ENCODE data around the gene XPNPEP1.

Gene XPNPEP1

DNA sequence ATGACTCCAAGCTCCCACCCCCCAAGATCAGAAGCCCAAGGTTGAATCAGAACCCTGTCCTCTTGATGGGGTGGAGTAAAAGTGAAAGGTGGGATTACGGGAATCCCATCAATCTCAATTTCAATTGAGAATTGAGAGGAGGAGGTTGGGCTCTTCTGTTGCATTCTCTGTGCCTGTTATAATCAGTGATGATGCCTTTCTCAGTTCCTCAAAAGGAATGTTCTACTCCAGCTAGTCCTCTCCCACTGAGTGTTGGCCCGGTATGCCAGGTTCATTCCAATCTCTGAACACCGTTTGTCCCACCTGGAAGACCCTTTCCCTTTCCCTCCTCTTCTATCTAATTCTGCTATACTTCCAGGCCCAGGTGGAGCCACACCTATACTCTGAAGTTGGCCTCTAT is 17.2 kb upstream of the XPNPEP1 start:
- Histone ChIP-seq H2BK120ac (ENCODE audit: low read depth, low read length) (no peak overlapping the region), H3K27ac (replicated peaks; ENCODE audit: low read length) (no peak overlapping the region), H2BK12ac (ENCODE audit: low read length) (no peak overlapping the region), H3K79me1 (ENCODE audit: low read depth, low read length) (no peaks in the 10 kb centered on the region), H3K4me2 (ENCODE audit: insufficient read depth, low read length, poor library complexity, severe bottlenecking) (no peak overlapping the region), H2AFZ (ENCODE audit: low read length) (no peak overlapping the region), H2BK15ac (ENCODE audit: low read length) (no peak overlapping the region), H3K4ac (ENCODE audit: low read length) (no peak overlapping the region), H3K9me3 (replicated peaks in 1 of 2; ENCODE audit: control insufficient read depth in 2 of 2, insufficient read depth in 1 of 2, low read depth in 1 of 2, low read length in 2 of 2) (no peaks in the 10 kb centered on the region), H2BK5ac (ENCODE audit: low read length) (no peak overlapping the region), H3K4me3 (ENCODE audit: low read length in 2 of 2) (no peak overlapping the region), H3K18ac (ENCODE audit: low read length) (no peak overlapping the region), H2AK5ac (ENCODE audit: low read depth, low read length) (no peak overlapping the region), H3K9ac (ENCODE audit: low read depth, low read length, poor library complexity) (no peak overlapping the region), H3K4me1 (ENCODE audit: control insufficient read depth in 2 of 2, insufficient read depth in 1 of 2, low read depth in 1 of 2, low read length in 2 of 2) (peaks cover 5 to 6% of the 10 kb centered on the region in 2 donors), H4K91ac (ENCODE audit: low read depth, low read length, poor library complexity) (no peak overlapping the region), H3K27me3 (ENCODE audit: control insufficient read depth in 3 of 3, insufficient read depth in 3 of 3, low read depth in 1 of 3, low read length in 3 of 3) (no peaks in the 10 kb centered on the region), H4K8ac (ENCODE audit: low read depth, low read length) (no peak overlapping the region), H3K36me3 (replicated peaks in 1 of 2; ENCODE audit: control insufficient read depth in 2 of 2, insufficient read depth in 2 of 2, low read length in 2 of 2) (no peaks in the 10 kb centered on the region), H3K14ac (ENCODE audit: low read length) (no peak overlapping the region), H3K23ac (ENCODE audit: low read depth, low read length, poor library complexity) (no peak overlapping the region)
- DNase-seq (ENCODE audit: low spot score): no peak
- no CpG with 5 or more reads among the region's 3 CpGs for WGBS, 2 donors (ENCODE audit: extremely low coverage in 2 of 2, insufficient read length in 2 of 2, insufficient replicate concordance in 1 of 2)

DNA sequence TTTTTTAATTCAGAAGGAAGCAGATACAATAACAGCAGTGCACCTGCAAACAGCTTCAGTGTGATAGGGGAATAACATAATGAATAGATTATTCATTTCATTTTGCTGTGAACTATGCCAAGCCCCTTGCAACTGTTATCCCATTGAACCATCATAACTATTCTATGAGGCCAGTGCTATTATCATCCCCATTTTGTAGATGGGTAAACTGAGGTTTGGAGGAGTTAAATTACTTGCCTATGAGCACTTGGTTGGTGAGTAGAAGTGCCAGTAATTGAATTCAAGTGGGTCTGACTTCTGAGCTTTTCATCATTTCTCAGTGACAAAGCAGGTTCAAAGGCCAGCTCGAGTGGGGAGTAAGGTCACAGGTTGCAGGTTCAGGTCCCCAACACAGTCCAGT is 16.8 kb upstream of the XPNPEP1 start:
- no peak overlapping the region for H3K23ac ChIP-seq (ENCODE audit: low read depth, low read length, poor library complexity)
- H4K8ac ChIP-seq (ENCODE audit: low read depth, low read length): no peak overlapping the region
- H3K9me3 ChIP-seq (replicated peaks in 1 of 2; ENCODE audit: control insufficient read depth in 2 of 2, insufficient read depth in 1 of 2, low read depth in 1 of 2, low read length in 2 of 2): no peaks in the 10 kb centered on the region
- no peak for DNase-seq (ENCODE audit: low spot score)
- H3K27ac ChIP-seq (replicated peaks; ENCODE audit: low read length): no peak overlapping the region
- H3K18ac ChIP-seq (ENCODE audit: low read length): no peak overlapping the region
- H3K36me3 ChIP-seq (replicated peaks in 1 of 2; ENCODE audit: control insufficient read depth in 2 of 2, insufficient read depth in 2 of 2, low read length in 2 of 2): no peaks in the 10 kb centered on the region
- no peak overlapping the region for H3K14ac ChIP-seq (ENCODE audit: low read length)
- H3K27me3 ChIP-seq (ENCODE audit: control insufficient read depth in 3 of 3, insufficient read depth in 3 of 3, low read depth in 1 of 3, low read length in 3 of 3): no peaks in the 10 kb centered on the region
- H2AK5ac ChIP-seq (ENCODE audit: low read depth, low read length): no peak overlapping the region
- no peak overlapping the region for H2AFZ ChIP-seq (ENCODE audit: low read length)
- H3K4me1 ChIP-seq (ENCODE audit: control insufficient read depth in 2 of 2, insufficient read depth in 1 of 2, low read depth in 1 of 2, low read length in 2 of 2): peaks cover 7 to 8% of the 10 kb centered on the region in 2 donors
- H3K4ac ChIP-seq (ENCODE audit: low read length): no peak overlapping the region
- no CpG with 5 or more reads among the region's 1 CpG for WGBS, 2 donors (ENCODE audit: extremely low coverage in 2 of 2, insufficient read length in 2 of 2, insufficient replicate concordance in 1 of 2)
- no peak overlapping the region for H4K91ac ChIP-seq (ENCODE audit: low read depth, low read length, poor library complexity)
- H2BK12ac ChIP-seq (ENCODE audit: low read length): no peak overlapping the region
- H3K9ac ChIP-seq (ENCODE audit: low read depth, low read length, poor library complexity): no peak overlapping the region
- no peak overlapping the region for H2BK120ac ChIP-seq (ENCODE audit: low read depth, low read length)
- no peak overlapping the region for H2BK15ac ChIP-seq (ENCODE audit: low read length)
- no peak overlapping the region for H3K4me3 ChIP-seq (ENCODE audit: low read length in 2 of 2)
- no peak overlapping the region for H3K4me2 ChIP-seq (ENCODE audit: insufficient read depth, low read length, poor library complexity, severe bottlenecking)
- no peaks in the 10 kb centered on the region for H3K79me1 ChIP-seq (ENCODE audit: low read depth, low read length)
- H2BK5ac ChIP-seq (ENCODE audit: low read length): no peak overlapping the region

DNA sequence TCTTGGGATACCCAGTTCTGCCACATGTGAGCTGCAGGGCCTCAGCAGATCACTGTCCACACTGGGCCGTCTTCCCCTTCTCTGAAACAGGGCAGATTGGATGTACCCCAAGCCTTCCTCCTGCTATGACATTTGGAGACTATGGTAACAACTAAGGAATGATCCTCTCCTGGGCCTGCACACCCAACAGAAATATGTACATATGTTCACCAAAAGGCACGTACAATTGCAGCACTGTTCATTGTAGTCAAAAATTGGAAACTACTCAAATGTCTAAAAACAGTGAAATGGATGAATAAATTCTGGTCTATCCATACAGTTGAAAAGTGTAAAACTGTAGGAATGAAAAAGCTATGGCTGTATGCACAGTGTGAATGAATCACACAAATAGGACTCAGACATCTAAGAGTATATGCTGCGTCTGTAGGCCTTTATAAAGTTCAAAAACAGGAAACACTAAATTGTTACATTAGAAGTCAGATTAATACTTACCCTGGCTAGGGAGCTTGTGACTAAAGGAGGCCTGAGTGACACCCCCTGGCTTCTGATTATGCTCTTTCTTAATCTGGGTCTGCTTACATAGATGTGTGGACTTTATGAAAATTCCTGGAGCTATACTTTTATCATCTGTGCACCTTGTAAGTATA is 16.1 kb upstream of the XPNPEP1 start:
- no peak overlapping the region for H4K91ac ChIP-seq (ENCODE audit: low read depth, low read length, poor library complexity)
- H3K4me1 ChIP-seq (ENCODE audit: control insufficient read depth in 2 of 2, insufficient read depth in 1 of 2, low read depth in 1 of 2, low read length in 2 of 2): peaks cover 12 to 15% of the 10 kb centered on the region in 2 donors
- no peak overlapping the region for H2BK15ac ChIP-seq (ENCODE audit: low read length)
- peak overlapping the region; percentile 11 for H3K18ac ChIP-seq (ENCODE audit: low read length)
- no peak overlapping the region for H2BK5ac ChIP-seq (ENCODE audit: low read length)
- H3K79me1 ChIP-seq (ENCODE audit: low read depth, low read length): no peaks in the 10 kb centered on the region
- H2BK12ac ChIP-seq (ENCODE audit: low read length): no peak overlapping the region
- no peak overlapping the region for H4K8ac ChIP-seq (ENCODE audit: low read depth, low read length)
- no peaks in the 10 kb centered on the region for H3K36me3 ChIP-seq (replicated peaks in 1 of 2; ENCODE audit: control insufficient read depth in 2 of 2, insufficient read depth in 2 of 2, low read length in 2 of 2)
- no peaks in the 10 kb centered on the region for H3K9me3 ChIP-seq (replicated peaks in 1 of 2; ENCODE audit: control insufficient read depth in 2 of 2, insufficient read depth in 1 of 2, low read depth in 1 of 2, low read length in 2 of 2)
- H2AK5ac ChIP-seq (ENCODE audit: low read depth, low read length): no peak overlapping the region
- no peak overlapping the region for H3K27ac ChIP-seq (replicated peaks; ENCODE audit: low read length)
- no peak overlapping the region for H3K4me3 ChIP-seq (ENCODE audit: low read length in 2 of 2)
- DNase-seq (ENCODE audit: low spot score): no peak
- no peak overlapping the region for H3K14ac ChIP-seq (ENCODE audit: low read length)
- H3K23ac ChIP-seq (ENCODE audit: low read depth, low read length, poor library complexity): no peak overlapping the region
- no peak overlapping the region for H2AFZ ChIP-seq (ENCODE audit: low read length)
- H3K9ac ChIP-seq (ENCODE audit: low read depth, low read length, poor library complexity): no peak overlapping the region
- H3K27me3 ChIP-seq (ENCODE audit: control insufficient read depth in 3 of 3, insufficient read depth in 3 of 3, low read depth in 1 of 3, low read length in 3 of 3): no peaks in the 10 kb centered on the region
- no peak overlapping the region for H3K4ac ChIP-seq (ENCODE audit: low read length)
- no CpG with 5 or more reads among the region's 3 CpGs for WGBS, 2 donors (ENCODE audit: extremely low coverage in 2 of 2, insufficient read length in 2 of 2, insufficient replicate concordance in 1 of 2)
- H3K4me2 ChIP-seq (ENCODE audit: insufficient read depth, low read length, poor library complexity, severe bottlenecking): no peak overlapping the region
- no peak overlapping the region for H2BK120ac ChIP-seq (ENCODE audit: low read depth, low read length)

DNA sequence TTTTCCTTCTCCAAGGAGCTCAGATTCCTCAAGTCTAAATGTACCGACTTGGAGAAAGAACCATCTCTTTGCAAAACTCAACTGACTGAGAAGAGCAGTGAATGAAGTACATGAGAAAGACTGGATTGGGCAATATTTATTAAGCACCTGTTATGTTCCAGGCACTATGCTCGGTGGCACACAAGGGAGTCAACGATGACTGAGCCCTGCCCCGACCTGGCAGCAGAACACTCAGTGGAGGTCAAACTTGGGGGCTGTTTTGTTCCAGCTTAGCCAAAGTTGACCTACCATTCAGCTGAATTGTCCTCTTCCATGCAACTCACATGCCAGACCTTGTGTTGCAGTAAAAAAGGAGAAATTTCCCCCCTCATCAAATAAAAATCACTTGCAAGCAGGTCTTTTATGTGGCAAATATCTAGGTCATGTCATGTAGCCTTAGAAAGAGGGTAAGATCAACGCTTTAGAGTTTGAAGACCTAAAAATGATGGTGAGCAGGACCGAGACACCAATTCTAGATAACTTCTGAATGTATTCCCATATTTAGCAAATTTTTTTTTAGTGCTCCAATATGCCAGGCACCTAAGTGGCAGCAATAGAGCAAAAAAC is 14.3 kb upstream of the XPNPEP1 start:
- no CpG with 5 or more reads among the region's 6 CpGs for WGBS, 2 donors (ENCODE audit: extremely low coverage in 2 of 2, insufficient read length in 2 of 2, insufficient replicate concordance in 1 of 2)
- Histone ChIP-seq H3K23ac (ENCODE audit: low read depth, low read length, poor library complexity) (no peak overlapping the region), H3K18ac (ENCODE audit: low read length) (no peak overlapping the region), H3K9me3 (replicated peaks in 1 of 2; ENCODE audit: control insufficient read depth in 2 of 2, insufficient read depth in 1 of 2, low read depth in 1 of 2, low read length in 2 of 2) (no peaks in the 10 kb centered on the region), H2BK5ac (ENCODE audit: low read length) (no peak overlapping the region), H3K4ac (ENCODE audit: low read length) (no peak overlapping the region), H3K27me3 (ENCODE audit: control insufficient read depth in 3 of 3, insufficient read depth in 3 of 3, low read depth in 1 of 3, low read length in 3 of 3) (no peaks in the 10 kb centered on the region), H3K4me3 (ENCODE audit: low read length in 2 of 2) (no peak overlapping the region), H2BK12ac (ENCODE audit: low read length) (no peak overlapping the region), H3K36me3 (replicated peaks in 1 of 2; ENCODE audit: control insufficient read depth in 2 of 2, insufficient read depth in 2 of 2, low read length in 2 of 2) (no peaks in the 10 kb centered on the region), H3K79me1 (ENCODE audit: low read depth, low read length) (no peaks in the 10 kb centered on the region), H3K4me1 (ENCODE audit: control insufficient read depth in 2 of 2, insufficient read depth in 1 of 2, low read depth in 1 of 2, low read length in 2 of 2) (peaks cover 18 to 23% of the 10 kb centered on the region in 2 donors), H2BK120ac (ENCODE audit: low read depth, low read length) (no peak overlapping the region), H4K91ac (ENCODE audit: low read depth, low read length, poor library complexity) (no peak overlapping the region), H3K9ac (ENCODE audit: low read depth, low read length, poor library complexity) (no peak overlapping the region), H4K8ac (ENCODE audit: low read depth, low read length) (no peak overlapping the region), H3K4me2 (ENCODE audit: insufficient read depth, low read length, poor library complexity, severe bottlenecking) (no peak overlapping the region), H3K27ac (replicated peaks; ENCODE audit: low read length) (no peak overlapping the region), H3K14ac (ENCODE audit: low read length) (no peak overlapping the region), H2AK5ac (ENCODE audit: low read depth, low read length) (no peak overlapping the region), H2BK15ac (ENCODE audit: low read length) (no peak overlapping the region), H2AFZ (ENCODE audit: low read length) (no peak overlapping the region)
- no peak for DNase-seq (ENCODE audit: low spot score)
